ENCODE data around the gene PPP1R13B.
"Not testable (repeated sequence)": the region's sequence is repeated elsewhere in the genome, so short reads cannot be mapped to it uniquely, and the experiment has no call there.

Gene PPP1R13B

GRCh38 chr14:103830511-103831270, 16.7 kb downstream of the PPP1R13B start:
- DNase-seq = no peak

- no peak for DNase-seq
Observed at GRCh38 chr14:103828315-103828967, 18.9 kb downstream of the PPP1R13B start.

DNA sequence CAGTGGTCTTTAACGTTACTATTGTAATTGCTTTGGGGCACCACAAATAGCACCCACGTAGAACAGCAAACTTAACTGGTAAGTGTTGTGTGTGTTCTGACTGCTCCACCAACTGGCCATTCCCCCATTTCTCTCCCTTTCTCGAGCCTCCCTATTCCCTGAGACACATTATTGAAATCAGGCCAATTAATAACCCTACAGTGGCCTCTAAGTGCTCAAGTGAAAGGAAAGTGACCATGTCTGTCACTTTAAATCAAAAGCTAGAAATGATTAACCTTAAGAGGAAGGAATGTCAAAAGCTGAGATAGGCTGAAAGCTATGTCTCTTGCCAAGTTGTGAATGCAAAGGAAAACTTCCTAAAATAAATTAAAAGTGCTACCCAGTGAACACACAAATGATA, 22.3 kb downstream of the PPP1R13B start:
- DNase-seq = no peak

- DNase-seq = no peak
Observed at GRCh38 chr14:103820908-103821307, 26.5 kb downstream of the PPP1R13B start.

- DNase-seq = no peak
Observed at GRCh38 chr14:103820382-103820781, 27.0 kb downstream of the PPP1R13B start.

DNA sequence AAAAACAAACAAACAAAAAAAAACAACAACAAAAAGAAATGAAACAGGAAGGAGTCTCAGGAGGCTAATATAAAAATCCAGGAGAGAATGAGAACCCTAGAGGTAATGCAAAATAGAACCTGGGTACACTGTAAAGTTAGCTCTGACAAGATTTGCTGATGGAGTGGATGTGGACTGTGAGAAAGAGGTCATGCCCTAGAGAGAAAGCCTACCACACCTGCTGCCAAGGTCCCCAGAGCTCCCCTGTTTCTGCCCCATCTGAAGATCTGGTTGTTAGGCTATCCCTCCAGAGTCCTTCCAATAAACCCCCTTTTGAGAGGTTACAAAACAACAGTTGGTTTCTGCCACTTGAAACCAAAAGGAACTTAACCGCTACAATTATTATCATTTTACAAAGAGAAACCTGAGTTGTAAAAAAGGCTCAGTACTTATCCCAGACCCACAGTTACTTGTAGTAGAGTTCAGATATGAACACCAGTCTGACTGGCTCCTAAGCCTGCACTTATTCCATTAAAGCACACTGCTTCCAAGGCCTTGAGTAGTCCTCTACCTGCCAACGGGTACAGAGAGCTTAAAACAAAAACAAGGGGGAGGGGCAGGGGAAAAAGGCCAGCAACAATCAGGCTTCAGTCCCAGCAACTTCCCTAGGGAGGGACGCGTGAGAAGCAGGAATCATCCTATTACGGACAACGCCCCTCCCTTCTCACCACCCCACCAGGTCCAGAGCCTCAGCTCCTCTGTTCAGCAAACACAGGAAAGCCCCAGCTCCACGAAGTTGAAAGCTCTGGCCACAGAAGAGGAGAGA, 27.7 kb downstream of the PPP1R13B start:
- DNase-seq = no peak

- no peak for DNase-seq
Observed at GRCh38 chr14:103818870-103819269, 28.5 kb downstream of the PPP1R13B start.

- no peak for DNase-seq
Observed at GRCh38 chr14:103818422-103818821, 29.0 kb downstream of the PPP1R13B start.

DNA sequence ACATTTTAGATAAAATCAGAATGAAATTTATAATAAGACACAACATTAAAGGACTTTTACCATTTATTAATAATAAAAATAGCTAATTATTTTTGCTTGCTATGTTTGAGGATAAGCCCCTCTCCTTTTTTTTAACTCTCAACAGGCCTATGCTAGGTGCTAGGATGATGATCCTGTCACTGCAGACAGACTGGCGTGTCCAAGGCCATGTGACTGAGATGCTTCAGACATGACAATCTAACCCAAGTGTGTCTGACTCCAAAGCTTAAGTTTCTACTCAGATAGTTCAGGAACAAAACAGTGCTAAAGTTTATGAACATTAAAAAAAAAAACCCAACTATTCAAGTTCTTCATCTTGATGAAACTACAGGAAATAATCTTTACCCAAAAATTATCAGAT, 29.8 kb downstream of the PPP1R13B start:
- DNase-seq = no peak

DNA sequence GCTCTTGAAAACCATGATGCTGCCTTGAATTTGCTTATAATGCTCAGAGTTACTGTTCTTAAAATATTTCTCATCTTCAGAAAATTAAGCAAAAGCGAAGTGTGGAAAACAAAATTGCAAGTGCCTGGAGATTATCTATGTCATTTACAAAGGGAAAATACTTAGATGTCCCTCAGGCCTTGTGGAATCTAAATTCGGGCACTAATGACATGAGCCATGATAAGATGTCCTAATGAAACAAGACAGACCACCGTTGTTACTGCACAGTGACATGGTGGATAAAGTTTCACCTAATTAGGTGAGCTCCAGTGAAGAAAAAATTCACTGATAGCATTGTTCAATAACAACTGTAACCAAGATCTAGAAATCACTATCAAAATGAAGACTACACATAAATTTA, 30.4 kb downstream of the PPP1R13B start:
- no peak for DNase-seq

GRCh38 chr14:103815253-103815652, 32.1 kb downstream of the PPP1R13B start:
- no peak for DNase-seq

GRCh38 chr14:103811189-103811588, 36.2 kb downstream of the PPP1R13B start:
- no peak for DNase-seq

GRCh38 chr14:103808403-103809001, 38.9 kb downstream of the PPP1R13B start:
- DNase-seq = peak; percentile 45 to 74

GRCh38 chr14:103806805-103807204, 40.6 kb downstream of the PPP1R13B start:
- no peak for DNase-seq

- DNase-seq = no peak
Observed at GRCh38 chr14:103805708-103806107, 41.7 kb downstream of the PPP1R13B start.

- DNase-seq = no peak
Observed at GRCh38 chr14:103803661-103804060, 43.7 kb downstream of the PPP1R13B start.

GRCh38 chr14:103802356-103802755, 45.0 kb downstream of the PPP1R13B start:
- DNase-seq = no peak

DNA sequence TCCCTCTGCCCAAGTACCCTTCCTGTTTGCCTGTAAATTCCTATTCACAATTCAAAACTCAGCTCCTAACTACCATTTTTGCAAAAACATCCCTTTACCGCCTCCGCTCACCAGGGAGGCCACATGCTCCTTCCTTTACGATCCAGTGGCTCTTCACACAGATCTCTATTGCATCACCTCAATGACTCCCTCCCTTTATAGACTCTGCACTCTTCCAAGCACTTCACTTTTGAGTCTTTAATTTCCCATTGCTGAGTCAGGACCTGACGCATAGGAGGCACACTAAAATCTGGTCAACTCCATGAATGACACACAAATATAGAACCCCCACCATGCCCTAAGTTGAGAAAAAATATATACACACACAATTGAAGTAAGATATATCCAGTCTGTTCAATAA, 45.9 kb downstream of the PPP1R13B start:
- DNase-seq = no peak

- peak in 1 of 2 donors; percentile 7 for DNase-seq
Observed at GRCh38 chr14:103793192-103793591, 54.2 kb downstream of the PPP1R13B start.

GRCh38 chr14:103788086-103788485, 59.3 kb downstream of the PPP1R13B start:
- no peak for DNase-seq

GRCh38 chr14:103782376-103782775, 65.0 kb downstream of the PPP1R13B start:
- DNase-seq = no peak

DNA sequence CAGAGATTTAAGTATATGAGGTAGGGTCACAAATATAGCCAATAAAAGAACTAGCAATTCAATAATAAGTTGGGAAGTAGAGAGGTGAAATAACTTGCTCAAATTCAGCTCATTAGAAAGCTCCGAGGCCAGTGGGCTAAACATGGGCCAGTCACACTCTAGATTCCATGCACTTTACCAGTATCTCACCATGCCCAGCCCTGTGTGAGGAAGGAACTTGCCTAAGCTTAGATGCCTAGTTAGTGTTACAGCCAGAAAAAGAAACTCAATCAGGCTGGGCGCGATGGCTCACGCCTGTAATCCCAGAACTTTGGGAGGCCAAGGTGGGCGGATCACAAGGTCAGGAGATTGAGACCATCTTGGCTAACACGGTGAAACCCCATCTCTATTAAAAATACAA, 71.1 kb downstream of the PPP1R13B start:
- DNase-seq = not testable (repeated sequence)

GRCh38 chr14:103775506-103775905, 71.9 kb downstream of the PPP1R13B start:
- no peak for DNase-seq
